ENCODE measurements around the gene RGS8. TPM values are rescaled to one million over a fixed set of nuclear protein-coding genes. Genes with fewer than 3 reads are reported as not detected.

RGS8 gene, protein sequence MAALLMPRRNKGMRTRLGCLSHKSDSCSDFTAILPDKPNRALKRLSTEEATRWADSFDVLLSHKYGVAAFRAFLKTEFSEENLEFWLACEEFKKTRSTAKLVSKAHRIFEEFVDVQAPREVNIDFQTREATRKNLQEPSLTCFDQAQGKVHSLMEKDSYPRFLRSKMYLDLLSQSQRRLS
- total RNA-seq: not detected

DNA sequence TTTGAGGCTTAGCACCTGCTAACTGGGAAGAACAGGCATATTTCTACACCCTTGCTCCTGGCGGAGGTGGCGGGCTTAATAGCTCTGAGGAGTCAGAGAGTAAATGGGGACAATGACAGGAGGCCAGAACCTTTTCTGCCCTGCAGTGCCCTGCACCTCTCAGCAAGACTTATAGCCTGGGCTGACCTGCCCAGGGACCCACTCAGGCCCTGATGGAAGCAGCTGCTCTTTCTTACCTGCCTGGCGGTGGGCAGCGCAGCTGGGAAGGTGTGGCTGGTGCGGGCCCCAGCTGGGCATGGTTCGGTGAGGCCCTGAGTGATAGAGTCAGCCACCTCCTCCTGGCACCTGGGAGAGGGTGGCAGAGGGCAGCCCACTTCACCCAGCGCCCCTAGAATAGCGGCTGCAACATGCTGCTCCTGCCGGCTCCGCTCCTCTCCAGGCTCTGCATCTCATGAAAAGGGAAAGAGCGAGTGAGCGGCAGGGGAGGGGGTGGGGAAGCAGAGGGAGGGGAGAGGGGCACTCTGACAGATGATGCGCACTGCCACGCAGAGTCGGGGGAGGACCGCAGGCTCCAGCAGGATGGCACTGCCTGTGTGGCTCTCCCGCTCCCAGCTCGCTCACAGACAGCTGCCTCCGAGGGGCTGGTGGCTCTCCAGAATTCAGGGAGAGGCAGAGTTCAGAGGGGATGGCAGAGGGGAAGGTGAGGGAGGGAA lies at the start of gene RGS8:
Gene RGS8 (minus strand): TSS at position 472 of the 713 bp plus-strand sequence. CDS start 14,938 bp downstream, outside the sequence.
- CTCF ChIA-PET: interaction anchor here (0.7 kb wide), 1 partner anchor 18 kb away, joined by 3 read pairs; no protein-coding TSS in a partner anchor
- H3K36me3 Mint-ChIP-seq (ENCODE audit: low read depth): no peaks in the 10 kb centered on the region
- DNase-seq: no peak
- POLR2A ChIA-PET: no interaction called here
- H3K4me3 Mint-ChIP-seq: no peak within 1 kb of the TSS
- H3K27ac Mint-ChIP-seq: no peak within 1 kb of the TSS
- peaks cover 24% of the 10 kb centered on the region for H3K4me1 Mint-ChIP-seq
- peaks cover 14% of the 10 kb centered on the region for H3K27me3 Mint-ChIP-seq
- no peaks in the 10 kb centered on the region for H3K9me3 Mint-ChIP-seq

DNA sequence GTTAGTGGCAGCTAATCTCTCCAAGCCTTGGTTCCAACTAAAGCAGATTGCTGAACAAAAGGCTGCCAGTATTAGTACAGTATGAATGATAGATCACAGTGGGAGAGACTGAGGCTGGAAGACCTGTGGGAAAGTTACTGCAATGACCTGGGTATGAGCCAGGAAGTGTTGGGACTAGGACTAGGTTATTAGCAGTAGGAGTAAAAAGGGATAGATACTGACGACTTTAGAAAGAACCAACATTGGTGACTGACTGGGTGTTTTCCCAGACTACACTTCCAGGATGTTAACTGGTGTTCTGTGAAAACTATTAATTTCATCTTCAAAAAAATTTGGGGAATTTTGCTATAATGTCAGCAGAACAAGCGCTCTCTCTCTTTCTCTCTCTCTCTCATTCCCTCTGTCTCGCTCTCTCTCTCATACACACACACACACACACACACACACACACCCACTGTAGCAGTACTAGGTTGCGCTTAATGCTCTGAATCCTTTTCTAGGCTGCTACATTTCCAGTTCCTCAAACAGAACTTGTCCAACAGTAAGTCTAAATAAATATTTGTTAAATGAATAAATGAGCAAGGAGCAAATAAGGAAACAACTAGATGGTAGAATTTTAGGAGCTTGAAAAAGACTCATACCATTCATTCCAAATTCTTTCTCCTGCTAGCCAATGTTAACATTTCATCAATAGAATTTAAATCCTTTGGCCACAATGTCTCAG lies 47.6 kb upstream of the RGS8 start:
- Mint-ChIP-seq H3K4me1 (no peaks in the 10 kb centered on the region), H3K9me3 (no peaks in the 10 kb centered on the region), H3K36me3 (ENCODE audit: low read depth) (no peaks in the 10 kb centered on the region), H3K4me3 (no peak overlapping the region), H3K27me3 (peaks cover 31% of the 10 kb centered on the region), H3K27ac (no peak overlapping the region)
- CTCF ChIA-PET: no interaction called here
- POLR2A ChIA-PET: no interaction called here
- DNase-seq: no peak

DNA sequence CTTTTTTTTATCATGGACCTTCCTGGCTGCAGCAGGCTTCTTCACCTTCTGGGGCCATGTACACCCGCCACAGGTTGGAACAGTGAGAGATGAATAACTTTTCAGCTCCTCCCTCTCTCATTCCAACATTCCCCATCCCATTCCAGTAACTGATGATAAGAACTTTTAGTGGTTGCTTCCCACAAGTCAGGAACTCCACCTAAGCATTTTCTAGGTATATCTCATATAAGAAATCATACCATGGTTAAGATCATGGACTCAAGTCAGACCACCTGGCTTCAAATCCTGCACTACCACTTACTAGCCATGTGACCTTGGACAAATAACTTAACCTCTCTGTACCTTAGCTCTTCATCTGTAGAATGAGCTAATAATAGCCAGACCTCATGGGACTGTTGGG lies 42.5 kb upstream of the RGS8 start:
- H3K4me1 Mint-ChIP-seq: no peaks in the 10 kb centered on the region
- peaks cover 22% of the 10 kb centered on the region for H3K27me3 Mint-ChIP-seq
- no peaks in the 10 kb centered on the region for H3K36me3 Mint-ChIP-seq (ENCODE audit: low read depth)
- no peaks in the 10 kb centered on the region for H3K9me3 Mint-ChIP-seq
- no peak for DNase-seq
- CTCF ChIA-PET: no interaction called here
- POLR2A ChIA-PET: no interaction called here
- no peak overlapping the region for H3K4me3 Mint-ChIP-seq
- no peak overlapping the region for H3K27ac Mint-ChIP-seq

- no peaks in the 10 kb centered on the region for H3K9me3 Mint-ChIP-seq
- POLR2A ChIA-PET: no interaction called here
- H3K4me1 Mint-ChIP-seq: no peaks in the 10 kb centered on the region
- H3K27ac Mint-ChIP-seq: no peak overlapping the region
- CTCF ChIA-PET: no interaction called here
- no peak for DNase-seq
- H3K36me3 Mint-ChIP-seq (ENCODE audit: low read depth): no peaks in the 10 kb centered on the region
- H3K4me3 Mint-ChIP-seq: no peak overlapping the region
- peaks cover 13% of the 10 kb centered on the region for H3K27me3 Mint-ChIP-seq
These were observed 41.2 kb upstream of the RGS8 start for GRCh38 chr1:182725259-182726255.

GRCh38 chr1:182724215-182724614 lies 39.8 kb upstream of the RGS8 start:
- Mint-ChIP-seq H3K27ac (no peak overlapping the region), H3K27me3 (peaks cover 10% of the 10 kb centered on the region), H3K4me3 (no peak overlapping the region), H3K9me3 (no peaks in the 10 kb centered on the region), H3K36me3 (ENCODE audit: low read depth) (no peaks in the 10 kb centered on the region), H3K4me1 (no peaks in the 10 kb centered on the region)
- ChIA-PET POLR2A (no interaction called here), CTCF (no interaction called here)
- DNase-seq: no peak

DNA sequence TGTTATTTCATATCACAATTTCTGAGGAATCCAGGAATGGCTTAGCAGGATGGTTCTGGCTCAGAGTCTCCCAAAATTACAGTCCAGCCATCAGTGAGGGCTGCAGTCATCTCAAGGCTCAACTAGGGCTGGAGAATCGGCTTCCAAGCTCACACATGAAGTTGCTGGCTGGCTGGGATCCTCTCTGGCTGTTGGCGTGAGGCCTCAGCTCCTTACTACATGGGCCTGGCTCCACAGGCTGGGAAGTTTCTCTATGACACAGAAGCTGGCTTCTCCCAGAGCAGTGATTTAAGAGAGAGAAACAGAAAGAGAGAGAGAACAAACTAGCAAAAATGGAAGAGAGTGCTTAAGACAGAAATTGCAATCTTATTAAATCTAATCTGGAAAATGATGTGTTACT lies 38.8 kb upstream of the RGS8 start:
- H3K4me3 Mint-ChIP-seq: no peak overlapping the region
- DNase-seq: no peak
- no peaks in the 10 kb centered on the region for H3K9me3 Mint-ChIP-seq
- H3K27ac Mint-ChIP-seq: no peak overlapping the region
- H3K4me1 Mint-ChIP-seq: no peaks in the 10 kb centered on the region
- H3K36me3 Mint-ChIP-seq (ENCODE audit: low read depth): no peaks in the 10 kb centered on the region
- CTCF ChIA-PET: no interaction called here
- POLR2A ChIA-PET: no interaction called here
- peaks cover 7% of the 10 kb centered on the region for H3K27me3 Mint-ChIP-seq

GRCh38 chr1:182721525-182721924 lies 37.1 kb upstream of the RGS8 start:
- no peak overlapping the region for H3K27ac Mint-ChIP-seq
- H3K4me1 Mint-ChIP-seq: peaks cover 10% of the 10 kb centered on the region
- peaks cover 2% of the 10 kb centered on the region for H3K27me3 Mint-ChIP-seq
- DNase-seq: no peak
- no peaks in the 10 kb centered on the region for H3K9me3 Mint-ChIP-seq
- no peak overlapping the region for H3K4me3 Mint-ChIP-seq
- ChIA-PET POLR2A (no interaction called here), CTCF (no interaction called here)
- no peaks in the 10 kb centered on the region for H3K36me3 Mint-ChIP-seq (ENCODE audit: low read depth)

- Mint-ChIP-seq H3K27ac (no peak overlapping the region), H3K9me3 (no peaks in the 10 kb centered on the region), H3K27me3 (peaks cover 2% of the 10 kb centered on the region), H3K36me3 (ENCODE audit: low read depth) (no peaks in the 10 kb centered on the region), H3K4me3 (no peak overlapping the region), H3K4me1 (peaks cover 11% of the 10 kb centered on the region)
- ChIA-PET POLR2A (no interaction called here), CTCF (no interaction called here)
- no peak for DNase-seq
These were observed 36.1 kb upstream of the RGS8 start for GRCh38 chr1:182720463-182720862.

DNA sequence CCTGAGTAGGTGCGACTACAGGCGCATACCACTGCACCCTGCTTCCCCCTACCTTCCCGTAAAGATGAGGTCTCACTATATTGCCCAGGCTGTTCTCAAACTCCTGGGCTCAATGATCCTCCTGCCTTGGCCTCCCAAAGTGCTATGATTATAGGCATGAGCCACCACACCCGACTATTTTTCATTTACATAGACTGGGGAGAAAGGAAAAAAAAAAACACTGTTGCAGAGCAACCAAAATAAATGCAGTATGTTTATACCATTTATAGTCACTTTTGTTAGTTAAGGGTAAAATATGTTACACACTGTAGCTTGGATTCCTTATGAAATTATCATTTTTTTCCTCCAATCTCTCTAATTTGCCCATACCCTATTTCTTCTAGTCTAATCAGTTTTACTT lies 35.2 kb upstream of the RGS8 start:
- no peaks in the 10 kb centered on the region for H3K36me3 Mint-ChIP-seq (ENCODE audit: low read depth)
- H3K4me3 Mint-ChIP-seq: no peak overlapping the region
- H3K9me3 Mint-ChIP-seq: no peaks in the 10 kb centered on the region
- ChIA-PET POLR2A (no interaction called here), CTCF (no interaction called here)
- peaks cover 2% of the 10 kb centered on the region for H3K27me3 Mint-ChIP-seq
- no peak overlapping the region for H3K27ac Mint-ChIP-seq
- peaks cover 11% of the 10 kb centered on the region for H3K4me1 Mint-ChIP-seq
- no peak for DNase-seq

GRCh38 chr1:182718311-182718710 lies 33.9 kb upstream of the RGS8 start:
- Mint-ChIP-seq H3K4me3 (no peak overlapping the region), H3K27ac (no peak overlapping the region), H3K4me1 (peaks cover 14% of the 10 kb centered on the region), H3K27me3 (peaks cover 2% of the 10 kb centered on the region), H3K9me3 (no peaks in the 10 kb centered on the region), H3K36me3 (ENCODE audit: low read depth) (no peaks in the 10 kb centered on the region)
- no peak for DNase-seq
- POLR2A ChIA-PET: no interaction called here
- CTCF ChIA-PET: interaction anchor here (0.6 kb wide), 1 partner anchor 68 kb away, joined by 5 read pairs; no protein-coding TSS in a partner anchor

DNA sequence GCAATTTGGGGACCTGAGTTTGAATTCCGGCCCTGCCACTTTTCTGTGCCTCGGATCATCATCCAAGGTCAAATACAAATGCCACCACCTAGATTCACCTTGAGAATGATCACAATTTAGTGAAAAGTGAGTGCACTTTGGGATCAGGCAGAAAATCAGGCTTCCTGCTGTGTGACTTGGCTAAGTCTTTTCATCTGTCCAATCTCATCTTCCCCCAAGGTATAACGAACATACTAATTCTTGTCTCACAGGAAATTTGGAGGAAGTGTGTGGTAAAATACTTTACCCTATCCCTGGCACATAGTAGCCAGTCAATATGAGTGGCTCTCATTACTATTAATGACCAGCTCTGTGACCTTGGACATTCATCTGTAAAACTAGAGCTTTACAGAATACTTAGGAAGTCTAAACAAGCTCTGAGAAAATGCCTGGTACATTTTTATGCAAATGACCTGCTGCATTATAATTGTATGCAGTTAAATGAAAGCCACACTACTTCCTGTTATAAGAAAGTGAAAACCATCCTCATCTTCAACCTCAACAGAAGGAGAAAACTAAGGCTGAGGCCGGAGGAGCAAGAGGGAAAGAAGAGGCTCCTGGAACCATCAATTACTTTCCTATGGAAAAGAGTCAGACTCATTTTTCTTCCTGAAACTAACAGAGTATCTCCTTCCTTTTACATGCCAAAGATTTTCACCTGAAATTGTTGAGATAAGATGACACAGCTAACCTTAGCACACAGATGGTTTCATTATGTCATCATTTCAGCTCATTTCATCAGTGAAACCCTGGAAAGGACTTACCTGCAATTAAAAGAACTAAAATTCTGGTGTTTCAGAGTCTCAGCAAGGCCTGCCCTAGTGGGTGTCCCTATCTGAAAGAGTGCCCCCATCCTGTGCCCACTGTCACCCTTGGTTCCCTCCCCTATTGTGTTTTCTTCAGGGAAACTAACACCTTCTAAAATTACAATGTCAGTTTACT lies 32.6 kb upstream of the RGS8 start:
- CTCF ChIA-PET: no interaction called here
- Mint-ChIP-seq H3K36me3 (ENCODE audit: low read depth) (no peaks in the 10 kb centered on the region), H3K27me3 (peaks cover 2% of the 10 kb centered on the region), H3K4me1 (peaks cover 14% of the 10 kb centered on the region), H3K9me3 (no peaks in the 10 kb centered on the region), H3K27ac (no peak overlapping the region), H3K4me3 (no peak overlapping the region)
- POLR2A ChIA-PET: no interaction called here
- no peak for DNase-seq

DNA sequence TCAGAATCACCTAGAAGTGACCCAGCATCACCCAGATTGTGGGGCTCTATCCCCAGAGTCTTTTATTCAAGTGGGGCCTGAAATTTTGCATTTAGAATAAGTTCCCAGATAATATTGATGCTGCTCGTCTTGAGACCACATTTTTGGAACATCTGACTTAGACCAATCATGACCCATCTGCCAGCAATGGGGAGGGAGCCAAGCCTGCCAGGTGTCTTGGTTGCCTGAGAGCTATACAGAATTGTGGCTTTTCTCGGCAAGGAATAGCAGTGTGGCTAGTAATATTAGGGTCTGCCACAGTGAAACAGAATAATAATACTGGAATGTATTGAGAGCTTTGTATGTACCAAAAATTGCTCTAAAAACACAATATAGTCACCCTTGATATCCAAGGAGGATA lies 31.1 kb upstream of the RGS8 start:
- H3K4me3 Mint-ChIP-seq: no peak overlapping the region

More for the DNA sequence above, 31.1 kb upstream of the RGS8 start:
- no peaks in the 10 kb centered on the region for H3K36me3 Mint-ChIP-seq (ENCODE audit: low read depth)
- ChIA-PET POLR2A (no interaction called here), CTCF (no interaction called here)
- peaks cover 14% of the 10 kb centered on the region for H3K4me1 Mint-ChIP-seq
- H3K9me3 Mint-ChIP-seq: no peaks in the 10 kb centered on the region
- no peak for DNase-seq
- no peak overlapping the region for H3K27ac Mint-ChIP-seq
- H3K27me3 Mint-ChIP-seq: peaks cover 2% of the 10 kb centered on the region
